ENCODE results near the gene SMURF1. TPM values are rescaled to one million over a fixed set of nuclear protein-coding genes. Genes with fewer than 3 reads are reported as not detected.

SMURF1 gene
- total and polyA plus RNA-seq, 2 of the 8 experiments (the other 6 are each of a cell fraction or from before 2014, with no cell fraction given): 9.6 to 24.5 TPM

DNA sequence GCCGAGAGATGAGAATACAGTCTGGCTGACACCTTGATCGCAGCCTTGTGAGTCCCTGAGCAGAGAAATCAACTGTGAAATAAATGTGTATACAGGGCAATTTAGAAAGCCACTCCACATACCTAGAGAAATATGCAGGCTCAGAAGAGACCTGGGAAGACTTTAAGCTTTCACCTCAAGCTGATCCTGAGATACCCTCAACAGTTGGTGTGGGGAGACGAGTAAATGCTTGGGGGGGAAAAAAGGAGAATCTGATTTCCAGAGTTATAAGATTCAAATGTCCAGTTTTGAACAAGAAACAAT is 123.5 kb downstream of the SMURF1 start:
- Histone ChIP-seq H2BK15ac (ENCODE audit: low read length) (no peak overlapping the region), H3K23ac (ENCODE audit: insufficient read length) (no peak overlapping the region), H4K5ac (ENCODE audit: insufficient read length, low read depth, low read length) (no peak overlapping the region), H2BK12ac (ENCODE audit: low read depth, low read length) (no peak overlapping the region), H4K8ac (ENCODE audit: extremely low read depth, insufficient read depth, low read length) (no peak overlapping the region), H3K36me3 (ENCODE audit: control insufficient read depth in 2 of 4, insufficient read depth in 4 of 4, low read length in 3 of 4) (peaks cover 0 to 11% (median 3%) of the 10 kb centered on the region in 4 experiments; a peak in 4 of 8 replicates), H3K9ac (replicated peaks in 1 of 4; ENCODE audit: extremely low read depth in 1 of 4, low read depth in 3 of 4, low read length in 3 of 4) (no peak overlapping the region), H3K18ac (ENCODE audit: extremely low read depth, low read length) (no peak overlapping the region), H3K23me2 (ENCODE audit: low read depth, low read length) (no peaks in the 10 kb centered on the region), H3K4me1 (replicated peaks in 1 of 4; ENCODE audit: control insufficient read depth in 3 of 4, insufficient read depth in 4 of 4, low read length in 3 of 4) (no peaks in the 10 kb centered on the region), H2BK5ac (ENCODE audit: low read depth, low read length) (no peak overlapping the region), H4K20me1 (replicated peaks in 1 of 2; ENCODE audit: control insufficient read depth in 1 of 2, insufficient read depth in 2 of 2, low read length in 2 of 2) (peaks cover 0 to 2% of the 10 kb centered on the region in 2 experiments), H3K56ac (replicated peaks; ENCODE audit: insufficient read length, low read depth, low read length) (no peak overlapping the region), H3K27me3 (replicated peaks in 1 of 4; ENCODE audit: control insufficient read depth in 3 of 4, extremely low read depth in 1 of 4, insufficient read depth in 3 of 4, low read length in 3 of 4) (no peaks in the 10 kb centered on the region), H3K4me2 (ENCODE audit: insufficient read depth in 1 of 2, low read depth in 2 of 2, low read length in 2 of 2) (no peak overlapping the region), H2BK20ac (ENCODE audit: low read length) (no peak overlapping the region), H3K14ac (ENCODE audit: insufficient read length) (no peak overlapping the region), H3K27ac (ENCODE audit: low read depth, low read length) (no peak overlapping the region), H2AK5ac (ENCODE audit: low read depth, low read length) (no peak overlapping the region), H3K4me3 (ENCODE audit: extremely low read depth in 1 of 4, insufficient read depth in 2 of 4, low read depth in 3 of 4, low read length in 4 of 4) (no peak overlapping the region), H4K91ac (replicated peaks; ENCODE audit: insufficient read length, low read length) (no peak overlapping the region), H3K9me3 (ENCODE audit: insufficient read depth in 2 of 2, low read depth in 1 of 2, low read length in 1 of 2) (no peaks in the 10 kb centered on the region), H2AFZ (ENCODE audit: low read length) (no peak overlapping the region), H3K79me2 (ENCODE audit: control insufficient read depth in 1 of 2, insufficient read depth in 2 of 2, low read length in 2 of 2) (peaks cover 0 to 5% of the 10 kb centered on the region in 2 experiments; a peak in 1 of 4 replicates), H3K4ac (replicated peaks; ENCODE audit: insufficient read length, low read depth, low read length) (no peak overlapping the region), H3K79me1 (ENCODE audit: low read depth, low read length) (no peaks in the 10 kb centered on the region; the same call in 1 of the 2 replicates), H2BK120ac (replicated peaks; ENCODE audit: low read depth, low read length) (no peak overlapping the region)
- WGBS, 2 experiments (ENCODE audit: extremely low coverage in 1 of 2, insufficient coverage in 1 of 2, insufficient read length in 1 of 2, insufficient replicate concordance in 2 of 2, low coverage in 1 of 2, low lambda C conversion rate in 2 of 2, missing lambda C conversion rate in 1 of 2): 89% methylated on average over 3 of the region's 3 CpGs; no CpG with 5 or more reads in 1 of the 2 experiments
- ChIA-PET CTCF (ENCODE audit: partially characterized antibody) (interaction anchor here (2.8 kb wide), 1 partner anchor 16 kb away, joined by 9 read pairs; no protein-coding TSS in a partner anchor), POLR2A (ENCODE audit: partially characterized antibody) (no interaction called here)
- no peak for TF ChIP-seq GTF2F1 (IDR thresholded peaks at IDR 0.05; ENCODE audit: borderline replicate concordance, low read depth, low read length)
- no peak for TF ChIP-seq EZH2 (IDR thresholded peaks at IDR 0.05; ENCODE audit: low read depth, low read length, severe bottlenecking)
- TF ChIP-seq ZNF274 (IDR thresholded peaks at IDR 0.05; ENCODE audit: borderline replicate concordance, extremely low read depth, low read length): no peak
- no peak for TF ChIP-seq CTBP2 (IDR thresholded peaks at IDR 0.05; ENCODE audit: borderline replicate concordance, insufficient read depth, insufficient read length, low read length)
- TF ChIP-seq, protein P1, sequence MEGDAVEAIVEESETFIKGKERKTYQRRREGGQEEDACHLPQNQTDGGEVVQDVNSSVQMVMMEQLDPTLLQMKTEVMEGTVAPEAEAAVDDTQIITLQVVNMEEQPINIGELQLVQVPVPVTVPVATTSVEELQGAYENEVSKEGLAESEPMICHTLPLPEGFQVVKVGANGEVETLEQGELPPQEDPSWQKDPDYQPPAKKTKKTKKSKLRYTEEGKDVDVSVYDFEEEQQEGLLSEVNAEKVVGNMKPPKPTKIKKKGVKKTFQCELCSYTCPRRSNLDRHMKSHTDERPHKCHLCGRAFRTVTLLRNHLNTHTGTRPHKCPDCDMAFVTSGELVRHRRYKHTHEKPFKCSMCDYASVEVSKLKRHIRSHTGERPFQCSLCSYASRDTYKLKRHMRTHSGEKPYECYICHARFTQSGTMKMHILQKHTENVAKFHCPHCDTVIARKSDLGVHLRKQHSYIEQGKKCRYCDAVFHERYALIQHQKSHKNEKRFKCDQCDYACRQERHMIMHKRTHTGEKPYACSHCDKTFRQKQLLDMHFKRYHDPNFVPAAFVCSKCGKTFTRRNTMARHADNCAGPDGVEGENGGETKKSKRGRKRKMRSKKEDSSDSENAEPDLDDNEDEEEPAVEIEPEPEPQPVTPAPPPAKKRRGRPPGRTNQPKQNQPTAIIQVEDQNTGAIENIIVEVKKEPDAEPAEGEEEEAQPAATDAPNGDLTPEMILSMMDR (IDR thresholded peaks at IDR 0.05; ENCODE audit: control extremely low read depth in 1 of 3, insufficient read depth in 1 of 3, low read depth in 1 of 3, low read length in 3 of 3): no peak
- TF ChIP-seq TAF1 (IDR thresholded peaks at IDR 0.05; ENCODE audit: low read depth, low read length): no peak
- no peak for TF ChIP-seq SIN3A (conservative IDR thresholded peaks at IDR 0.05 in 1 of 2, IDR thresholded peaks at IDR 0.05 in 1 of 2; ENCODE audit: low read depth in 1 of 2, low read length in 2 of 2)
- DNase-seq (ENCODE audit: low read depth in 1 of 2, low spot score in 2 of 2) (no peak), FAIRE-seq (no peak)

Data from H1 (cell line).